Measurements from ENCODE around the gene CRY1.
"Not testable (repeated sequence)": the region's sequence is repeated elsewhere in the genome, so short reads cannot be mapped to it uniquely, and the experiment has no call there.

The CRY1 gene

DNA sequence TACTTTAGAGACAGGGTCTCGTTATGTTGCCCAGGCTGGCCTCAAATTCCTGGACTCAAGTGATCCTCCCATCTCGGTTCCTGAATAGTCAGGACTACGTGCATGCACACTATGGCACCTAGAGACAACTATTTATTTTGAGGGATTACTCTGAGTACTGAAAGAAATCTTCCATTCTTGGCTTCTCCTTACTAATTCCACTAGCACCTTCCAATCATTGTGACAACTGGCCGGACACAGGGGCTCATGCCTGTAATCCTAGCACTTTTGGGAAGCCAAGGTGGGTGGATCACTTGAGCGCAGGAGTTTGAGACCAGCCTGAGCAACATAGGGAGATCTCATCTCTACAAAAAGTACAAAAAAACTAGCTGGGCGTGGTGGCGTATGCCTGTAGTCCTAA, 64.3 kb downstream of the CRY1 start:
- Histone ChIP-seq H3K79me2 (ENCODE audit: insufficient read depth, low read length) (no peaks in the 10 kb centered on the region), H4K20me1 (ENCODE audit: low read depth, low read length) (no peaks in the 10 kb centered on the region), H3K36me3 (ENCODE audit: low read length) (no peaks in the 10 kb centered on the region), H3K9me3 (ENCODE audit: insufficient read depth, low read length) (no peaks in the 10 kb centered on the region), H3K27ac (ENCODE audit: low read depth, low read length) (no peak overlapping the region), H3F3A (ENCODE audit: insufficient read depth) (no peaks in the 10 kb centered on the region), H3K4me2 (ENCODE audit: low read depth, low read length, poor library complexity, severe bottlenecking) (no peak overlapping the region), H3K9ac (ENCODE audit: low read length) (no peak overlapping the region), H3K9me2 (replicated peaks; ENCODE audit: insufficient read depth, low read length) (no peaks in the 10 kb centered on the region), H3K4me3 (ENCODE audit: insufficient read depth, low read length, poor library complexity, severe bottlenecking) (no peak overlapping the region), H3K27me3 (ENCODE audit: low read length) (no peaks in the 10 kb centered on the region), H2AFZ (ENCODE audit: low read depth, low read length, severe bottlenecking) (no peak overlapping the region)
- no peak for TF ChIP-seq EZH2phosphoT487 (conservative IDR thresholded peaks at IDR 0.05; ENCODE audit: low read length)
- TF ChIP-seq, protein P1, sequence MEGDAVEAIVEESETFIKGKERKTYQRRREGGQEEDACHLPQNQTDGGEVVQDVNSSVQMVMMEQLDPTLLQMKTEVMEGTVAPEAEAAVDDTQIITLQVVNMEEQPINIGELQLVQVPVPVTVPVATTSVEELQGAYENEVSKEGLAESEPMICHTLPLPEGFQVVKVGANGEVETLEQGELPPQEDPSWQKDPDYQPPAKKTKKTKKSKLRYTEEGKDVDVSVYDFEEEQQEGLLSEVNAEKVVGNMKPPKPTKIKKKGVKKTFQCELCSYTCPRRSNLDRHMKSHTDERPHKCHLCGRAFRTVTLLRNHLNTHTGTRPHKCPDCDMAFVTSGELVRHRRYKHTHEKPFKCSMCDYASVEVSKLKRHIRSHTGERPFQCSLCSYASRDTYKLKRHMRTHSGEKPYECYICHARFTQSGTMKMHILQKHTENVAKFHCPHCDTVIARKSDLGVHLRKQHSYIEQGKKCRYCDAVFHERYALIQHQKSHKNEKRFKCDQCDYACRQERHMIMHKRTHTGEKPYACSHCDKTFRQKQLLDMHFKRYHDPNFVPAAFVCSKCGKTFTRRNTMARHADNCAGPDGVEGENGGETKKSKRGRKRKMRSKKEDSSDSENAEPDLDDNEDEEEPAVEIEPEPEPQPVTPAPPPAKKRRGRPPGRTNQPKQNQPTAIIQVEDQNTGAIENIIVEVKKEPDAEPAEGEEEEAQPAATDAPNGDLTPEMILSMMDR (IDR thresholded peaks at IDR 0.05; ENCODE audit: insufficient read depth, low read length, poor library complexity, severe bottlenecking), result no peak

DNA sequence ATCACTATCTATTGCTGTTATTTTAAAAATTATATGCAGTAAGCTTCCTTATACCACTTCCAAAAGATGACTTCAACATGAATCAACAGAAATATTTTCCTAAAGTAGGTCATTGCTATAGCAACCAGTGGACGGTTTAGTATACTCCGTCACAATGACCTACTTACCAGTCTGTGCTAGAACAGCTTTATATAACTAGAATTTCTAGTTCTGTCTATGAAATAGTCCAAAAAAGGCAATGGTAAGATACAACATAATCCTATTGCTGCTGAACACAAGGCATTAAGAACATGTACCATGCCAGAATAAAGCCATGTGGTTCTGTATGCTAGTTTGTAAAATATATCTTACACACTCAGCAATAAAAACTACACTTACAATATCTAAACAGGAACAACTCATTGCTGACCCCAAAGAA, 65.7 kb downstream of the CRY1 start:
- Histone ChIP-seq H4K20me1 (ENCODE audit: low read depth, low read length) (no peaks in the 10 kb centered on the region), H3K9me2 (replicated peaks; ENCODE audit: insufficient read depth, low read length) (no peaks in the 10 kb centered on the region), H3K27me3 (ENCODE audit: low read length) (no peaks in the 10 kb centered on the region), H2AFZ (ENCODE audit: low read depth, low read length, severe bottlenecking) (no peak overlapping the region), H3K4me2 (ENCODE audit: low read depth, low read length, poor library complexity, severe bottlenecking) (no peak overlapping the region), H3K79me2 (ENCODE audit: insufficient read depth, low read length) (no peaks in the 10 kb centered on the region), H3K4me3 (ENCODE audit: insufficient read depth, low read length, poor library complexity, severe bottlenecking) (no peak overlapping the region), H3K27ac (ENCODE audit: low read depth, low read length) (no peak overlapping the region), H3F3A (ENCODE audit: insufficient read depth) (no peaks in the 10 kb centered on the region), H3K9ac (ENCODE audit: low read length) (no peak overlapping the region), H3K9me3 (ENCODE audit: insufficient read depth, low read length) (no peaks in the 10 kb centered on the region), H3K36me3 (ENCODE audit: low read length) (no peaks in the 10 kb centered on the region)
- no peak for TF ChIP-seq EZH2phosphoT487 (conservative IDR thresholded peaks at IDR 0.05; ENCODE audit: low read length)
- TF ChIP-seq, protein P1 (IDR thresholded peaks at IDR 0.05; ENCODE audit: insufficient read depth, low read length, poor library complexity, severe bottlenecking), result no peak

DNA sequence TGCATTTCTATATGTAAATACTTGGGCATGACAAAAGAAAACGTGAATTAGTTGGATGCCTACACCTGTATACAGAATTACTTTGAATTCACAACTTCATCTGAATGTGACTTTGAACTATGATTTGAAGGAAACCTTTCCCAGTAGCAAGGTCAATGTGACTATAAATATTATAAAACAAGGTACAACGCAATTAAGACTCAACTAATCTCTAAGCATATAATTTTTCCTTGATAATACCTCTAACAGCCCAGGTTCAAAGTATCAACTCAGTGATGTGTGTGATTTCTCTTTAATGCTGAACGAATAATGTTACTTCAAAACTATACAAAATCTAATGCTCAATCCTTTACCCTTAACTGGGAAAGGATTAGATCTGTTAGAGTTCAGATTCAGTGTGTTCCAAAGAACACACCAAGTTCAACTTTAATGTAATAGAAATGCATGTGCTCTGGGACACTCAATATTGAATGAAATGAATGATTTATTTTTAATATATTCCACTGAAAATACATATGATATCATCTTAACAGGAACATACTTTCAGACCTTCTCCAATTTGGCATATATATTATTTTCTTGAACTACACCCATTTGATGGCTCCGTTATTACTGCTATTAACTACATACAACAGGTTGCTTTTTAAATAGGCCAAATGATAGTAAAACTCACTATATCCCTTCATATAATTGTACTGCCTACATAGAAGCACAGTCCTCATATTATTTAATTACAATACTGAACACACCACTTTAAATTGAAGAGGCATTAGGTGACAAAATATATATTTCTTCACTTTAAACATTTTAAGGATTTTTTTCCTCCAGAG, 66.3 kb downstream of the CRY1 start:
- Histone ChIP-seq H3K4me3 (ENCODE audit: insufficient read depth, low read length, poor library complexity, severe bottlenecking) (no peak overlapping the region), H3K4me2 (ENCODE audit: low read depth, low read length, poor library complexity, severe bottlenecking) (no peak overlapping the region), H3K9ac (ENCODE audit: low read length) (no peak overlapping the region), H3K9me3 (ENCODE audit: insufficient read depth, low read length) (no peaks in the 10 kb centered on the region), H3K27ac (ENCODE audit: low read depth, low read length) (no peak overlapping the region), H3K79me2 (ENCODE audit: insufficient read depth, low read length) (no peaks in the 10 kb centered on the region), H3K9me2 (replicated peaks; ENCODE audit: insufficient read depth, low read length) (no peaks in the 10 kb centered on the region), H3F3A (ENCODE audit: insufficient read depth) (no peaks in the 10 kb centered on the region), H3K36me3 (ENCODE audit: low read length) (no peaks in the 10 kb centered on the region), H2AFZ (ENCODE audit: low read depth, low read length, severe bottlenecking) (no peak overlapping the region), H3K27me3 (ENCODE audit: low read length) (no peaks in the 10 kb centered on the region), H4K20me1 (ENCODE audit: low read depth, low read length) (no peaks in the 10 kb centered on the region)
- TF ChIP-seq, protein P1 (IDR thresholded peaks at IDR 0.05; ENCODE audit: insufficient read depth, low read length, poor library complexity, severe bottlenecking), result no peak
- no peak for TF ChIP-seq EZH2phosphoT487 (conservative IDR thresholded peaks at IDR 0.05; ENCODE audit: low read length)

DNA sequence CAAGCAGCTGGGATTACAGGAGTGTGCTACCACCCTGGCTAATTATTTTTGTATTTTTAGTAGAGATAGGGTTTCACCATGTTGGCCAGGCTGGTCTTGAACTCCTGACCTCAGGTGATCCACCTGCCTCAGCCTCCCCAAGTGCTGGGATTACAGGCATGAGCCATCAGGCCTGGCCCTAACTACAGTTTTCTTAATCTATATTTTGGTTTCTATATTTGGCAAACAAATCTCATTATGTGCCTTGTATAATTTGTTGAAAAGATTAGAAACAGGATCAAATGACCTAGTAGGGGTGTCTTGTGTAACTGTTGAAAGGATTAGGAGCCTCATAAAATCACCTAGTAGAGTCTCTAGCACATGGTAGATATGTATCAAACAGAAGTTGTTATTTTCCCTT, 67.0 kb downstream of the CRY1 start:
- not testable (repeated sequence) for H3K4me2 ChIP-seq (ENCODE audit: low read depth, low read length, poor library complexity, severe bottlenecking); H3K79me2 ChIP-seq (ENCODE audit: insufficient read depth, low read length); H3K9me2 ChIP-seq (replicated peaks; ENCODE audit: insufficient read depth, low read length); H3F3A ChIP-seq (ENCODE audit: insufficient read depth); H3K27me3 ChIP-seq (ENCODE audit: low read length); H2AFZ ChIP-seq (ENCODE audit: low read depth, low read length, severe bottlenecking); H3K4me3 ChIP-seq (ENCODE audit: insufficient read depth, low read length, poor library complexity, severe bottlenecking); H4K20me1 ChIP-seq (ENCODE audit: low read depth, low read length); H3K36me3 ChIP-seq (ENCODE audit: low read length); H3K9me3 ChIP-seq (ENCODE audit: insufficient read depth, low read length); H3K9ac ChIP-seq (ENCODE audit: low read length); H3K27ac ChIP-seq (ENCODE audit: low read depth, low read length)

Data from SU-DHL-6 (cell line).